ENCODE measurements around the gene ROMO1.

- TF ChIP-seq ZNF302 (CRISPR knock-in tag; IDR thresholded peaks at IDR 0.05) (no peak), CTCF (IDR thresholded peaks at IDR 0.05) (no peak), JUN (IDR thresholded peaks at IDR 0.05) (no peak), POLR2A (IDR thresholded peaks at IDR 0.05; ENCODE audit: low read length) (no peak), NFE2L2 (conservative IDR thresholded peaks at IDR 0.05; ENCODE audit: low read length) (no peak)
Measured at GRCh38 chr20:35729283-35729807, 30.1 kb downstream of the ROMO1 start.

Data from A549 (cell line).